HEK293 (cell line): ENCODE data around the gene STAB1.

Experiments
- CTCF ChIA-PET: fragments of 350-600 bp; formaldehyde crosslinking; extraction: SDS; loops from one replicate; lab custom pipeline; 2021; ENCODE audit warnings: antibody characterized with exemption; lab: Yijun Ruan, JAX
- POLR2A ChIA-PET: fragments of 300-600 bp; formaldehyde crosslinking; extraction: SDS; loops from one replicate; lab custom pipeline; 2020; ENCODE audit warnings: antibody characterized with exemption, inconsistent platforms; lab: Yijun Ruan, JAX
- H3K27ac ChIP-seq: fragments of 200-500 bp; sonication (Bioruptor generic); 2 replicates; pipeline ENCODE4 v1.5.1; 2014; ENCODE audit warnings: low read depth, low read length, control low read depth, inconsistent platforms; ENCODE audit errors: extremely low read depth
- H3K36me3 ChIP-seq, 2 experiments: fragments of 200-500 bp in 1 of 2; sonication (Bioruptor generic) in 1 of 2; 1 replicate in 1 of 2; 2 replicates in 1 of 2; pipeline ENCODE4 v1.5.1; 2014 to 2017; ENCODE audit warnings: inconsistent platforms in 2 of 2, low read length in 2 of 2; ENCODE audit not compliant: control insufficient read depth in 2 of 2, insufficient read depth in 1 of 2
- H3K4me1 ChIP-seq: fragments of 200-500 bp; sonication (Bioruptor generic); 2 replicates; pipeline ENCODE4 v1.5.1; 2014; ENCODE audit warnings: mild to moderate bottlenecking, low read length, inconsistent platforms; ENCODE audit not compliant: control insufficient read depth, insufficient read depth
- H3K4me3 ChIP-seq: 2 replicates; pipeline ENCODE4 v1.5.1; 2011; ENCODE audit warnings: low read depth, mild to moderate bottlenecking, control low read depth, low read length, moderate library complexity
- H3K9me3 ChIP-seq: fragments of 200-500 bp; sonication (Bioruptor generic); 2 replicates; pipeline ENCODE4 v1.5.1; 2014; ENCODE audit warnings: low read depth, low read length, inconsistent platforms; ENCODE audit not compliant: control insufficient read depth, insufficient read depth
- KLF1 ChIP-seq: fragments of 450-650 bp; formaldehyde crosslinking; IDR thresholded peaks from 2 replicates; pipeline ENCODE4 v1.5.1; 2016; ENCODE audit warnings: missing biosample characterization, missing genetic modification characterization
- ZFP41 ChIP-seq: fragments of 450-650 bp; formaldehyde crosslinking; IDR thresholded peaks from 2 replicates; pipeline ENCODE4 v1.5.1; 2016; ENCODE audit warnings: missing biosample characterization, missing genetic modification characterization, borderline replicate concordance
- ZNF112 ChIP-seq: fragments of 450-650 bp; formaldehyde crosslinking; IDR thresholded peaks from 2 replicates; pipeline ENCODE4 v1.5.0; 2017; ENCODE audit warnings: missing biosample characterization, missing genetic modification characterization
- ZNF146 ChIP-seq: fragments of 450-650 bp; formaldehyde crosslinking; IDR thresholded peaks from 2 replicates; pipeline ENCODE4 v1.5.1; 2016; ENCODE audit warnings: missing biosample characterization, missing genetic modification characterization
- ZNF169 ChIP-seq: fragments of 450-650 bp; formaldehyde crosslinking; IDR thresholded peaks from 2 replicates; pipeline ENCODE4 v1.5.1; 2016; ENCODE audit warnings: missing biosample characterization, missing genetic modification characterization
- ZNF2 ChIP-seq: fragments of 450-650 bp; formaldehyde crosslinking; IDR thresholded peaks from 2 replicates; pipeline ENCODE4 v1.5.1; 2016; ENCODE audit warnings: missing biosample characterization, missing genetic modification characterization
- ZNF266 ChIP-seq: fragments of 450-650 bp; formaldehyde crosslinking; IDR thresholded peaks from 2 replicates; pipeline ENCODE4 v1.5.1; 2016; ENCODE audit warnings: missing biosample characterization, missing genetic modification characterization, low read depth
- ZNF302 ChIP-seq: fragments of 450-650 bp; formaldehyde crosslinking; IDR thresholded peaks from 2 replicates; pipeline ENCODE4 v1.5.1; 2016; ENCODE audit warnings: missing biosample characterization, missing genetic modification characterization, low read depth
- ZNF354C ChIP-seq: fragments of 450-650 bp; formaldehyde crosslinking; IDR thresholded peaks from 2 replicates; pipeline ENCODE4 v1.5.1; 2016; ENCODE audit warnings: missing biosample characterization, missing genetic modification characterization, low read depth, borderline replicate concordance
- ZNF514 ChIP-seq: fragments of 450-650 bp; formaldehyde crosslinking; IDR thresholded peaks from 2 replicates; pipeline ENCODE4 v1.5.1; 2016; ENCODE audit warnings: missing biosample characterization, missing genetic modification characterization
- ZNF530 ChIP-seq: fragments of 450-650 bp; formaldehyde crosslinking; IDR thresholded peaks from 2 replicates; pipeline ENCODE4 v1.5.1; 2016; ENCODE audit warnings: low read depth, missing biosample characterization, missing genetic modification characterization
- ZNF544 ChIP-seq: fragments of 450-650 bp; formaldehyde crosslinking; IDR thresholded peaks from 2 replicates; pipeline ENCODE4 v1.5.0; 2017; ENCODE audit warnings: missing biosample characterization, missing genetic modification characterization
- ZNF677 ChIP-seq: fragments of 450-650 bp; IDR thresholded peaks from 2 replicates; pipeline ENCODE4 v1.5.0; 2018; ENCODE audit warnings: missing biosample characterization, mild to moderate bottlenecking, missing genetic modification characterization, moderate library complexity
- ZNF776 ChIP-seq: fragments of 450-650 bp; formaldehyde crosslinking; IDR thresholded peaks from 2 replicates; pipeline ENCODE4 v1.5.0; 2017; ENCODE audit warnings: missing biosample characterization, missing genetic modification characterization, borderline replicate concordance
- ZSCAN23 ChIP-seq: fragments of 450-650 bp; formaldehyde crosslinking; IDR thresholded peaks from 2 replicates; pipeline ENCODE4 v1.5.1; 2016; ENCODE audit warnings: missing biosample characterization, missing genetic modification characterization
- TF ChIP-seq, protein P1 (sequence below): fragments of 450-650 bp; IDR thresholded peaks from 2 replicates; pipeline ENCODE4 v1.5.1; 2018; ENCODE audit warnings: missing biosample characterization, mild to moderate bottlenecking, missing genetic modification characterization
- TF ChIP-seq, protein P2 (sequence below): fragments of 450-650 bp; formaldehyde crosslinking; IDR thresholded peaks from 2 replicates; pipeline ENCODE4 v1.5.1; 2017; ENCODE audit warnings: missing biosample characterization, missing genetic modification characterization
- TF ChIP-seq, protein P3 (sequence below): fragments of 450-650 bp; IDR thresholded peaks from 2 replicates; pipeline ENCODE4 v1.5.1; 2018; ENCODE audit warnings: missing biosample characterization, missing genetic modification characterization
- TF ChIP-seq, protein P4 (sequence below): fragments of 450-650 bp; formaldehyde crosslinking; IDR thresholded peaks from 2 replicates; pipeline ENCODE4 v1.5.1; 2016; ENCODE audit warnings: missing biosample characterization, missing genetic modification characterization, low read depth
- TF ChIP-seq, protein P5 (sequence below): fragments of 450-650 bp; formaldehyde crosslinking; IDR thresholded peaks from 2 replicates; pipeline ENCODE4 v1.5.1; 2016; ENCODE audit warnings: missing biosample characterization, missing genetic modification characterization

STAB1 gene

DNA sequence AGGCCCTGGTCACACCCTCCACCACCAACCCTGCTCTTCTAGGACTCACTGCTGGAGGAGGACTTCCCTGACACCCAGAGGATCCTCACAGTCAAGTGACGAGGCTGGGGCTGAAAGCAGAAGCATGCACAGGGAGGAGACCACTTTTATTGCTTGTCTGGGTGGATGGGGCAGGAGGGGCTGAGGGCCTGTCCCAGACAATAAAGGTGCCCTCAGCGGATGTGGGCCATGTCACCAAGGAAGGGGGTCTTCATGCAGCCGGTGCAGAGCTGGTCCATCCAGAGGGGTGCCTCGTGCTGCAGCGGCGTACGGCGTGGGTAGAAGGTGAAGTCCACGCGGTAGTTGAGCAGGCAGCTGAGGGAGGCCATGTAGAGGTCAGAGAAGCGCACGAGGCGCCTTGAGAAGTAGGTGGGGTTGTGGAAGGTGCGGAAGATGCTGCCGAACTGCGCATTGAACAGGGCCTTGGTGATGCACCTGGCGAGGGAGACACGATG is 29.2 kb downstream of the STAB1 start (continued):
- TF ChIP-seq, protein P1, sequence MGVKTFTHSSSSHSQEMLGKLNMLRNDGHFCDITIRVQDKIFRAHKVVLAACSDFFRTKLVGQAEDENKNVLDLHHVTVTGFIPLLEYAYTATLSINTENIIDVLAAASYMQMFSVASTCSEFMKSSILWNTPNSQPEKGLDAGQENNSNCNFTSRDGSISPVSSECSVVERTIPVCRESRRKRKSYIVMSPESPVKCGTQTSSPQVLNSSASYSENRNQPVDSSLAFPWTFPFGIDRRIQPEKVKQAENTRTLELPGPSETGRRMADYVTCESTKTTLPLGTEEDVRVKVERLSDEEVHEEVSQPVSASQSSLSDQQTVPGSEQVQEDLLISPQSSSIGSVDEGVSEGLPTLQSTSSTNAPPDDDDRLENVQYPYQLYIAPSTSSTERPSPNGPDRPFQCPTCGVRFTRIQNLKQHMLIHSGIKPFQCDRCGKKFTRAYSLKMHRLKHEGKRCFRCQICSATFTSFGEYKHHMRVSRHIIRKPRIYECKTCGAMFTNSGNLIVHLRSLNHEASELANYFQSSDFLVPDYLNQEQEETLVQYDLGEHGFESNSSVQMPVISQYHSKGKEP (tag by site-specific recombination), result no peak
- TF ChIP-seq ZNF266 (no peak), ZNF776 (no peak), ZSCAN23 (no peak), ZNF514 (tag by site-specific recombination) (no peak)

DNA sequence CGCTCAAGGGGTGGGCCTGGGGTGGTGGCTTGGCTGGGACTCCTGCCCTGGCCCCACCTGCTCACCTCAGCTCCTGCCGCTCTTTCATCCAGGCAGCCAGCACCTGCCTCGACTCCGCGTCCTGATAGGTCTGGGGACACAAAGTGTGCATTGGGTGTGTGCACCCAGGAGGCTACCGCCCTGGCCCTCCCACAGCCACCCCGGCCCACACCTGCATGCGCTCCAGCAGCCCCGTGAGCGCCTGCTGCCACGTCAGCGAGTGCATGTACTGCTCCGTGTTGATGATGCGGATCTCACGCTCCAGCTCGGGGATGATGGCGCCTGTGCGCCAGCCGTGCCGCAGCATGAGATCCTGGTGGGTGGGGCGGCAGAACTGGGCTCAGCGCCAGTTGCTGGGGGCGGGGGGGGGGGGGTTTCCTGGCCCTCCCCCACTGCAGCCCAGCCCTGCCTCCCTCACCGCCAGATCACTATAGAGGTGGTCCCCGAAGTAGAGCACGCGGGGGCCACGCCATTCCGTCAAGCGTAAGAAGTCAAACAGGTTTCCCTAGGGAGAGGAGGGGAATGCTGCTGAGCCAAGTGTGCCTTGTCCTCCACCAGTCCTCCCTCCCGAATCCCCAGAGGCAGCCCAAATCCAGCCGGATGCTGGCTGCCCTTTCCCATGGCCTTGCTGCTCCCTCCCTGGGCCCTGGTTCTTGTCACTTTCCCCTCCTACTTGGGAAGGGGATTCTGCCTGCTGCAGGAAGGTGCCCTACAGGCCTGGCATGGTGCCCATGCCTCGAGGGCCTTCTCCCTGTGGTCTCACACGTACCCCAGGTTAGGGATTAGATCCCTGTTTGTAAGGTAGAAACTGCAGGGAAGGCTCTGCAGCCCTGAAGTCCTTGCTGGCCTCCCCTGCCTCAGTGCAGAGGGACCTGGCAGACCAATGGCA is 29.9 kb downstream of the STAB1 start:
- POLR2A ChIA-PET, result no interaction called here
- Histone ChIP-seq H3K9me3 (no peaks in the 10 kb centered on the region), H3K27ac (no peak overlapping the region; the same call in 1 of the 2 replicates), H3K4me3 (no peak overlapping the region)
- TF ChIP-seq, protein P2, sequence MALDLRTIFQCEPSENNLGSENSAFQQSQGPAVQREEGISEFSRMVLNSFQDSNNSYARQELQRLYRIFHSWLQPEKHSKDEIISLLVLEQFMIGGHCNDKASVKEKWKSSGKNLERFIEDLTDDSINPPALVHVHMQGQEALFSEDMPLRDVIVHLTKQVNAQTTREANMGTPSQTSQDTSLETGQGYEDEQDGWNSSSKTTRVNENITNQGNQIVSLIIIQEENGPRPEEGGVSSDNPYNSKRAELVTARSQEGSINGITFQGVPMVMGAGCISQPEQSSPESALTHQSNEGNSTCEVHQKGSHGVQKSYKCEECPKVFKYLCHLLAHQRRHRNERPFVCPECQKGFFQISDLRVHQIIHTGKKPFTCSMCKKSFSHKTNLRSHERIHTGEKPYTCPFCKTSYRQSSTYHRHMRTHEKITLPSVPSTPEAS (tag by site-specific recombination), result no peak
- TF ChIP-seq ZNF112 (tag by site-specific recombination) (no peak), ZNF677 (no peak), ZNF2 (tag by site-specific recombination) (no peak), ZNF266 (no peak), ZNF302 (tag by site-specific recombination) (no peak), ZNF530 (no peak), KLF1 (tag by site-specific recombination) (no peak; the same call in 1 of the 2 replicates), ZNF354C (no peak), ZNF169 (tag by site-specific recombination) (no peak), ZFP41 (tag by site-specific recombination) (no peak), ZNF146 (tag by site-specific recombination) (no peak), ZNF544 (tag by site-specific recombination) (no peak)
- TF ChIP-seq, protein P3, sequence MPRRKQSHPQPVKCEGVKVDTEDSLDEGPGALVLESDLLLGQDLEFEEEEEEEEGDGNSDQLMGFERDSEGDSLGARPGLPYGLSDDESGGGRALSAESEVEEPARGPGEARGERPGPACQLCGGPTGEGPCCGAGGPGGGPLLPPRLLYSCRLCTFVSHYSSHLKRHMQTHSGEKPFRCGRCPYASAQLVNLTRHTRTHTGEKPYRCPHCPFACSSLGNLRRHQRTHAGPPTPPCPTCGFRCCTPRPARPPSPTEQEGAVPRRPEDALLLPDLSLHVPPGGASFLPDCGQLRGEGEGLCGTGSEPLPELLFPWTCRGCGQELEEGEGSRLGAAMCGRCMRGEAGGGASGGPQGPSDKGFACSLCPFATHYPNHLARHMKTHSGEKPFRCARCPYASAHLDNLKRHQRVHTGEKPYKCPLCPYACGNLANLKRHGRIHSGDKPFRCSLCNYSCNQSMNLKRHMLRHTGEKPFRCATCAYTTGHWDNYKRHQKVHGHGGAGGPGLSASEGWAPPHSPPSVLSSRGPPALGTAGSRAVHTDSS (tag by site-specific recombination), result no peak
- TF ChIP-seq, protein P4, sequence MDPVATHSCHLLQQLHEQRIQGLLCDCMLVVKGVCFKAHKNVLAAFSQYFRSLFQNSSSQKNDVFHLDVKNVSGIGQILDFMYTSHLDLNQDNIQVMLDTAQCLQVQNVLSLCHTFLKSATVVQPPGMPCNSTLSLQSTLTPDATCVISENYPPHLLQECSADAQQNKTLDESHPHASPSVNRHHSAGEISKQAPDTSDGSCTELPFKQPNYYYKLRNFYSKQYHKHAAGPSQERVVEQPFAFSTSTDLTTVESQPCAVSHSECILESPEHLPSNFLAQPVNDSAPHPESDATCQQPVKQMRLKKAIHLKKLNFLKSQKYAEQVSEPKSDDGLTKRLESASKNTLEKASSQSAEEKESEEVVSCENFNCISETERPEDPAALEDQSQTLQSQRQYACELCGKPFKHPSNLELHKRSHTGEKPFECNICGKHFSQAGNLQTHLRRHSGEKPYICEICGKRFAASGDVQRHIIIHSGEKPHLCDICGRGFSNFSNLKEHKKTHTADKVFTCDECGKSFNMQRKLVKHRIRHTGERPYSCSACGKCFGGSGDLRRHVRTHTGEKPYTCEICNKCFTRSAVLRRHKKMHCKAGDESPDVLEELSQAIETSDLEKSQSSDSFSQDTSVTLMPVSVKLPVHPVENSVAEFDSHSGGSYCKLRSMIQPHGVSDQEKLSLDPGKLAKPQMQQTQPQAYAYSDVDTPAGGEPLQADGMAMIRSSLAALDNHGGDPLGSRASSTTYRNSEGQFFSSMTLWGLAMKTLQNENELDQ (tag by site-specific recombination), result no peak
- TF ChIP-seq, protein P5, sequence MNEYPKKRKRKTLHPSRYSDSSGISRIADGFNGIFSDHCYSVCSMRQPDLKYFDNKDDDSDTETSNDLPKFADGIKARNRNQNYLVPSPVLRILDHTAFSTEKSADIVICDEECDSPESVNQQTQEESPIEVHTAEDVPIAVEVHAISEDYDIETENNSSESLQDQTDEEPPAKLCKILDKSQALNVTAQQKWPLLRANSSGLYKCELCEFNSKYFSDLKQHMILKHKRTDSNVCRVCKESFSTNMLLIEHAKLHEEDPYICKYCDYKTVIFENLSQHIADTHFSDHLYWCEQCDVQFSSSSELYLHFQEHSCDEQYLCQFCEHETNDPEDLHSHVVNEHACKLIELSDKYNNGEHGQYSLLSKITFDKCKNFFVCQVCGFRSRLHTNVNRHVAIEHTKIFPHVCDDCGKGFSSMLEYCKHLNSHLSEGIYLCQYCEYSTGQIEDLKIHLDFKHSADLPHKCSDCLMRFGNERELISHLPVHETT, result no peak
- TF ChIP-seq, all 188 proteins: peak for 0
- H3K36me3 ChIP-seq, result peaks cover 0 to 66% of the 10 kb centered on the region in 2 experiments; a peak in 1 of 3 replicates
- CTCF ChIA-PET, result no interaction called here
- H3K4me1 ChIP-seq, result no peaks in the 10 kb centered on the region
